HepG2 (cell line): ENCODE results near the gene BMERB1. TPM values are rescaled to one million over a fixed set of nuclear protein-coding genes. Genes with fewer than 3 reads are reported as not detected.

Source experiments
- ATAC-seq: fragments of 200-7000 bp; cut with Tn5 transposase; 3 replicates; pipeline ENCODE4 v1.9.1; 2020; ENCODE audit warnings: mild to moderate bottlenecking, moderate library complexity
- BruUV-seq: library from RNA; stranded (reverse); fragments of 400-500 nt; replicated peaks from 2 replicates; lab custom pipeline; 2021; lab: Mats Ljungman, UMichigan
- CTCF ChIA-PET: fragments of 300-600 bp; formaldehyde crosslinking; extraction: SDS; loops from one replicate; lab custom pipeline; 2021; ENCODE audit warnings: low total read pairs, inconsistent platforms, low intra/inter-chr PET ratio; lab: Yijun Ruan, JAX
- POLR2A ChIA-PET: fragments of 350-600 bp; sonication (Branson Sonifier 250); formaldehyde crosslinking; loops from one replicate; lab custom pipeline; 2020; ENCODE audit warnings: antibody characterized with exemption, inconsistent platforms; lab: Yijun Ruan, JAX
- DNase-seq: peaks from one replicate; pipeline ENCODE4 v3.0.0-alpha.2; 2015; ENCODE audit warnings: low spot score
- FAIRE-seq: peaks from 3 replicates; lab custom pipeline; 2011; peaks lifted over from hg19 to GRCh38; lab: Jason Lieb, UNC
- H2AFZ ChIP-seq: one replicate; pipeline ENCODE4 v1.6.1; 2011; ENCODE audit warnings: low read length, inconsistent platforms
- H3K27ac ChIP-seq: fragments of 300-600 bp; 3 replicates; pipeline ENCODE4 v1.8.0; 2011; ENCODE audit warnings: mixed run types, mild to moderate bottlenecking, mixed read lengths, low read length, inconsistent platforms; ENCODE audit not compliant: insufficient read depth; ENCODE audit errors: extremely low read length
- H3K27me3 ChIP-seq, 2 experiments: fragments of 200-600 bp in 1 of 2; 2 replicates in 1 of 2; 3 replicates in 1 of 2; pipeline versions ENCODE4 v1.6.0 to v1.8.0; 2011; ENCODE audit warnings: low read length in 2 of 2, mild to moderate bottlenecking in 2 of 2, moderate library complexity in 2 of 2, inconsistent platforms in 1 of 2; ENCODE audit not compliant: insufficient read depth in 2 of 2, control insufficient read depth in 1 of 2
- H3K36me3 ChIP-seq, 2 experiments: fragments of 200-600 bp in 1 of 2; replicated peaks in 1 of 2; 2 replicates in 1 of 2; 3 replicates in 1 of 2; pipeline versions ENCODE4 v1.5.1 to v1.8.0; 2011; ENCODE audit warnings: low read length in 2 of 2, inconsistent platforms in 1 of 2; ENCODE audit not compliant: insufficient read depth in 2 of 2, control insufficient read depth in 1 of 2
- H3K4me1 ChIP-seq: 2 replicates; pipeline ENCODE4 v1.5.1; 2012; ENCODE audit warnings: low read length, inconsistent platforms; ENCODE audit not compliant: insufficient read depth
- H3K4me2 ChIP-seq: 2 replicates; pipeline ENCODE4 v1.6.0; 2011; ENCODE audit warnings: low read depth, low read length, inconsistent platforms
- H3K4me3 ChIP-seq, 3 experiments: fragments of 200-600 bp in 1 of 3; sonication (generic), shearing (Covaris generic) in 1 of 3; replicated peaks in 1 of 3; 2 replicates each; pipeline ENCODE4 v1.5.1; 2011 to 2016; ENCODE audit warnings: low read length in 3 of 3, inconsistent platforms in 2 of 3, low read depth in 2 of 3, mild to moderate bottlenecking in 2 of 3, control low read depth in 1 of 3, mixed read lengths in 1 of 3; ENCODE audit not compliant: insufficient read depth in 1 of 3
- H3K79me2 ChIP-seq: one replicate; pipeline ENCODE4 v1.6.1; 2011; ENCODE audit warnings: low read length, inconsistent platforms; ENCODE audit not compliant: insufficient read depth
- H3K9ac ChIP-seq: 2 replicates; pipeline ENCODE4 v1.6.0; 2011; ENCODE audit warnings: mild to moderate bottlenecking, low read depth, low read length, inconsistent platforms; ENCODE audit not compliant: insufficient read depth
- H3K9me3 ChIP-seq: 2 replicates; pipeline ENCODE4 v1.5.1; 2012; ENCODE audit warnings: mild to moderate bottlenecking, low read length
- H4K20me1 ChIP-seq: 2 replicates; pipeline ENCODE4 v1.6.0; 2011; ENCODE audit warnings: inconsistent platforms, mild to moderate bottlenecking, low read length, moderate library complexity; ENCODE audit not compliant: insufficient read depth
- HNRNPLL ChIP-seq: fragments of 200-400 bp; formaldehyde crosslinking; IDR thresholded peaks from 2 replicates; pipeline ENCODE4 v1.6.1; 2017; ENCODE audit warnings: mild to moderate bottlenecking, low read depth, low read length; ENCODE audit not compliant: poor library complexity, severe bottlenecking
- ZBTB38 ChIP-seq: sonication (generic); formaldehyde crosslinking; IDR thresholded peaks from 2 replicates; pipeline ENCODE4 v1.5.1; 2020; ENCODE audit warnings: mild to moderate bottlenecking, missing genetic modification reagents
- ZIK1 ChIP-seq: sonication (generic); formaldehyde crosslinking; IDR thresholded peaks from 2 replicates; pipeline ENCODE4 v1.5.0; 2020; ENCODE audit warnings: mild to moderate bottlenecking, low read depth, missing genetic modification reagents, borderline replicate concordance
- ZNF225 ChIP-seq: sonication (generic); formaldehyde crosslinking; IDR thresholded peaks from 2 replicates; pipeline ENCODE4 v1.4.0; 2020; ENCODE audit warnings: mild to moderate bottlenecking, missing genetic modification reagents
- ZNF496 ChIP-seq: sonication (generic); formaldehyde crosslinking; IDR thresholded peaks from 2 replicates; pipeline ENCODE4 v1.8.1; 2023; ENCODE audit warnings: mild to moderate bottlenecking, moderate library complexity, missing genetic modification reagents; ENCODE audit not compliant: insufficient replicate concordance
- whole genome bisulfite sequencing: methylation state at CpG from one replicate; pipeline ENCODE4 v1.1.6; 2017; ENCODE audit warnings: low lambda C conversion rate; 5-methylcytosine and 5-hydroxymethylcytosine counted together
- in situ Hi-C: cut with HindIII; loops from 2 replicates; pipeline ENCODE4 v1.10.0; 2017; ENCODE audit warnings: low pct_unique_long_range_greater_than_20kb; ENCODE audit not compliant: extremely low pct_ligation_motif_present
- intact Hi-C: fragments of 100-400 bp; cut with micrococcal nuclease; formaldehyde crosslinking; loops from one replicate; pipeline ENCODE4 v1.10.0; 2022; ENCODE audit not compliant: unreplicated experiment
- polyA plus RNA-seq, 8 experiments: library from polyadenylated mRNA; depleted of rRNA in 3 of 8; stranded (reverse) in 7 of 8; unstranded in 1 of 8; fragments of >200 nt; fragmentation: Illumina TruSeq in 4 of 8; extraction: Trizol in 4 of 8; gene quantifications; 2 replicates each; pipeline versions ENCODE4 v1.2.1 to v1.2.3, GENCODE V29; 2011 to 2016; ENCODE audit warnings: low read depth in 4 of 8, missing spikeins in 1 of 8, mixed read lengths in 1 of 8; ENCODE audit not compliant: insufficient read depth in 1 of 8
- total RNA-seq, 5 experiments: library from RNA; depleted of rRNA; stranded (reverse); fragments of >200 nt; fragmentation: Illumina TruSeq; extraction: Trizol; gene quantifications; 2 replicates each; pipeline ENCODE4 v1.2.3, GENCODE V29; 2016; ENCODE audit warnings: low read depth in 1 of 5
- TF ChIP-seq, protein P1 (sequence below): sonication (generic); formaldehyde crosslinking; IDR thresholded peaks from 2 replicates; pipeline ENCODE4 v1.4.0; 2020; ENCODE audit warnings: missing genetic modification reagents
- TF ChIP-seq, protein P2 (sequence below): sonication (generic); formaldehyde crosslinking; IDR thresholded peaks from 2 replicates; pipeline ENCODE4 v1.5.1; 2020; ENCODE audit warnings: mild to moderate bottlenecking, missing genetic modification reagents, moderate library complexity

BMERB1 gene
- total and polyA plus RNA-seq, 2 of the 13 experiments (the other 11 are each of a cell fraction or from before 2014, with no cell fraction given): 1.4 TPM

DNA sequence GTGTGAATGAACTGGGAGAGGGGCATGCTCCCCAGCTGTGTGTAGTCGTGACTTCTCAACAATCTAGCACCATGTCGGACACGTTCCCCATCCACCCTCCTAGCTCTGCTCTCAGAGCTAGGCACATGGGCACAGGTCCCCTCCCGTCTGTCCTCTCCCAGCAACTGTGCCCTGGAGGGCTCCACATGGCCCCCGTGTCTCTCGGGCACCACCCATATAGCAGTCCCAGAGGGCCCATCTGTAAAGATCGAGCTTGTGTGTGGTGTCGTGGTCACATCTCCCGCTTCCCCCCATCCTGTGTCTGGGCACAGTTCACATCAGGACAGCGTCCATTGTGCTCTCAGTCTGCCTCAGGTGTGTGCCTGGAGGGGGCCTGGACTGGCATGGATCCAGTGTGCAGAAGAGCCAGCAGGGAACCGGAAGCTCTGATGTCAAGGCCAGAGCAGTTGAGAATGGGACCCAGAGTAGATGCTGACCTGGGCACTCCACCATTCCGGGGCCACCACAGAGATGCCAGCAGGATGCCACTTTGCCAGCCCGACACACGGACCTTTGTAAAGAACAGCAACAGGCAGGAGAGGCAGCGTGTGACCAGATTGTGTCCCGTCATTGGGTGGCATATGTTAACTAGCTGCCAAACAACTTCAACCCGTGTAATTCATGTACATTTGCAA is 152.9 kb downstream of the BMERB1 start:
- Histone ChIP-seq H2AFZ (no peak overlapping the region), H3K27ac (no peak overlapping the region), H3K9me3 (peaks cover 8% of the 10 kb centered on the region), H3K79me2 (no peaks in the 10 kb centered on the region), H3K4me3 (no peak overlapping the region), H3K27me3 (no peaks in the 10 kb centered on the region), H3K4me1 (peaks cover 35% of the 10 kb centered on the region), H3K4me2 (no peak overlapping the region), H3K36me3 (no peaks in the 10 kb centered on the region), H4K20me1 (no peaks in the 10 kb centered on the region), H3K9ac (no peak overlapping the region)
- FAIRE-seq (no peak), ATAC-seq (no peak), DNase-seq (no peak)
- intact Hi-C loops (no loop called here), in situ Hi-C loops (no loop called here)
- WGBS: 94% methylated on average over 17 of the region's 17 CpGs
- peak; percentile 24 for TF ChIP-seq HNRNPLL
- TF ChIP-seq ZBTB38 (CRISPR knock-in tag): peak; percentile 35; the same call in 1 of the 2 replicates
- 0 out of 2 replicates have a peak, but pooled peaks have one; percentile 22 for TF ChIP-seq ZIK1 (CRISPR knock-in tag)
- TF ChIP-seq, protein P1, sequence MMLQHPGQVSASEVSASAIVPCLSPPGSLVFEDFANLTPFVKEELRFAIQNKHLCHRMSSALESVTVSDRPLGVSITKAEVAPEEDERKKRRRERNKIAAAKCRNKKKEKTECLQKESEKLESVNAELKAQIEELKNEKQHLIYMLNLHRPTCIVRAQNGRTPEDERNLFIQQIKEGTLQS (CRISPR knock-in tag): no peak
- TF ChIP-seq, protein P2, sequence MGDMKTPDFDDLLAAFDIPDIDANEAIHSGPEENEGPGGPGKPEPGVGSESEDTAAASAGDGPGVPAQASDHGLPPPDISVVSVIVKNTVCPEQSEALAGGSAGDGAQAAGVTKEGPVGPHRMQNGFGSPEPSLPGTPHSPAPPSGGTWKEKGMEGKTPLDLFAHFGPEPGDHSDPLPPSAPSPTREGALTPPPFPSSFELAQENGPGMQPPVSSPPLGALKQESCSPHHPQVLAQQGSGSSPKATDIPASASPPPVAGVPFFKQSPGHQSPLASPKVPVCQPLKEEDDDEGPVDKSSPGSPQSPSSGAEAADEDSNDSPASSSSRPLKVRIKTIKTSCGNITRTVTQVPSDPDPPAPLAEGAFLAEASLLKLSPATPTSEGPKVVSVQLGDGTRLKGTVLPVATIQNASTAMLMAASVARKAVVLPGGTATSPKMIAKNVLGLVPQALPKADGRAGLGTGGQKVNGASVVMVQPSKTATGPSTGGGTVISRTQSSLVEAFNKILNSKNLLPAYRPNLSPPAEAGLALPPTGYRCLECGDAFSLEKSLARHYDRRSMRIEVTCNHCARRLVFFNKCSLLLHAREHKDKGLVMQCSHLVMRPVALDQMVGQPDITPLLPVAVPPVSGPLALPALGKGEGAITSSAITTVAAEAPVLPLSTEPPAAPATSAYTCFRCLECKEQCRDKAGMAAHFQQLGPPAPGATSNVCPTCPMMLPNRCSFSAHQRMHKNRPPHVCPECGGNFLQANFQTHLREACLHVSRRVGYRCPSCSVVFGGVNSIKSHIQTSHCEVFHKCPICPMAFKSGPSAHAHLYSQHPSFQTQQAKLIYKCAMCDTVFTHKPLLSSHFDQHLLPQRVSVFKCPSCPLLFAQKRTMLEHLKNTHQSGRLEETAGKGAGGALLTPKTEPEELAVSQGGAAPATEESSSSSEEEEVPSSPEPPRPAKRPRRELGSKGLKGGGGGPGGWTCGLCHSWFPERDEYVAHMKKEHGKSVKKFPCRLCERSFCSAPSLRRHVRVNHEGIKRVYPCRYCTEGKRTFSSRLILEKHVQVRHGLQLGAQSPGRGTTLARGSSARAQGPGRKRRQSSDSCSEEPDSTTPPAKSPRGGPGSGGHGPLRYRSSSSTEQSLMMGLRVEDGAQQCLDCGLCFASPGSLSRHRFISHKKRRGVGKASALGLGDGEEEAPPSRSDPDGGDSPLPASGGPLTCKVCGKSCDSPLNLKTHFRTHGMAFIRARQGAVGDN: peak; percentile 59
- no peak for TF ChIP-seq ZNF496
- TF ChIP-seq ZNF225 (CRISPR knock-in tag): peak; percentile 62; the same call in 1 of the 2 replicates
- no TSS peak for BruUV-seq
- ChIA-PET POLR2A (interaction anchor here (6.6 to 9.0 kb wide), 2 partner anchors 11 to 55 kb away, joined by 51 to 111 read pairs; partner anchors contain the start of gene MARF1), CTCF (no interaction called here)
